Pancreas (tissue), 10 donors: ENCODE data around the gene TRAPPC6A. TPM values are rescaled to one million over a fixed set of nuclear protein-coding genes. Genes with fewer than 3 reads are reported as not detected.
A peak's percentile ranks its signal among the peaks of the same experiment; 100 is the strongest.

ENCODE experiments used
- ATAC-seq, 4 donors: fragments of 200-7000 bp; cut with Tn5 transposase; one replicate each; pipeline versions ENCODE4 v1.8.0 to v1.9.1; 2020; ENCODE audit warnings: mild to moderate bottlenecking in 4 of 4, moderate library complexity in 4 of 4
- DNase-seq, 6 donors: peaks; one replicate each; pipeline ENCODE4 v3.0.0-alpha.2; 2020
- FAIRE-seq: peaks from 2 replicates; lab custom pipeline; 2012; peaks lifted over from hg19 to GRCh38; lab: Jason Lieb, UNC
- H3K27ac ChIP-seq, 4 donors: fragments of 200-600 bp; sonication (generic); 1 replicate in 3 of 4; 2 replicates in 1 of 4; pipeline versions ENCODE4 v1.5.0 to v1.8.0; 2020
- H3K27me3 ChIP-seq, 4 donors: fragments of 200-600 bp; one replicate each; pipeline ENCODE4 v1.8.0; 2021
- H3K36me3 ChIP-seq, 3 donors: fragments of 200-600 bp; sonication (generic) in 1 of 3; one replicate each; pipeline versions ENCODE4 v1.5.0 to v1.8.0; 2020 to 2021
- H3K4me1 ChIP-seq, 3 donors: fragments of 200-600 bp; one replicate each; pipeline ENCODE4 v1.8.0; 2021
- H3K4me3 ChIP-seq, 4 donors: fragments of 200-600 bp; sonication (generic) in 2 of 4; one replicate each; pipeline versions ENCODE4 v1.5.0 to v1.8.0; 2020 to 2021
- H3K9me3 ChIP-seq, 4 donors: fragments of 200-600 bp; one replicate each; pipeline ENCODE4 v1.8.0; 2021
- WGBS, 2 donors: extraction: QIAGEN DNeasy Blood & Tissue Kit; methylation state at CpG; one replicate each; pipeline ENCODE4 v1.1.7; 2013; 5-methylcytosine and 5-hydroxymethylcytosine counted together
- intact Hi-C, 3 donors: fragments of 100-400 bp; cut with DNase I; formaldehyde crosslinking; loops; one replicate each; pipeline versions ENCODE4 v1.11.1 to v1.14.2; 2022
- polyA plus RNA-seq, 2 donors: library from polyadenylated mRNA; stranded (reverse); fragments of 200-250 nt; gene quantifications; one replicate each; pipeline ENCODE4 v1.2.3, GENCODE V29; 2013
- total RNA-seq, 6 donors: library from RNA; stranded (reverse); fragmentation: NEBNext Ultra II Directional in 4 of 6; extraction: Animal tissue kit (Norgen Biotek cat#: 25700) in 4 of 6; gene quantifications; one replicate each; pipeline versions ENCODE4 v1.2.1 to v1.2.4, GENCODE V29; 2021 to 2023
- TF ChIP-seq, protein P1 (sequence below), 4 donors: fragments of 200-600 bp; sonication (generic) in 3 of 4; IDR thresholded peaks; one replicate each; pipeline versions ENCODE4 v1.5.0 to v1.8.0; 2021; ENCODE audit warnings: antibody characterized with exemption in 4 of 4
- donor health status: healthy with polysubstance abuse.
- donor health status: DM: no; HTN: no; CAD: no; lungs with moderate emphysema.
- donor health status: DM: no; HTN: no; CAD: no.
- donor health status: control.
- donor health status: control.
- donor health status: Bipolar disorder and iron deficiency.
- donor health status: DM: yes; HTN: yes; CAD: no.
- donor health status: DM: no; HTN: no; CAD: no.
- donor health status: DM: no; HTN: no; CAD: no.
- donor health status: DM: yes; HTN: yes; CAD: no.

TRAPPC6A gene
- total and polyA plus RNA-seq, 8 donors = 9.7 to 37.9 (median 14.1) TPM

GRCh38 chr19:45184115-45184514, 6.1 kb upstream of the TRAPPC6A start:
- DNase-seq = no peak
- H3K27me3 ChIP-seq = no peaks in the 10 kb centered on the region
- 94 to 100% methylated on average over 5 of the region's 5 CpGs for WGBS, 2 donors
- H3K27ac ChIP-seq = no peak overlapping the region
- ATAC-seq = no peak
- H3K4me3 ChIP-seq = no peak overlapping the region
- H3K4me1 ChIP-seq = peaks cover 5 to 16% (median 12%) of the 10 kb centered on the region in 3 donors
- FAIRE-seq = no peak
- TF ChIP-seq, protein P1, sequence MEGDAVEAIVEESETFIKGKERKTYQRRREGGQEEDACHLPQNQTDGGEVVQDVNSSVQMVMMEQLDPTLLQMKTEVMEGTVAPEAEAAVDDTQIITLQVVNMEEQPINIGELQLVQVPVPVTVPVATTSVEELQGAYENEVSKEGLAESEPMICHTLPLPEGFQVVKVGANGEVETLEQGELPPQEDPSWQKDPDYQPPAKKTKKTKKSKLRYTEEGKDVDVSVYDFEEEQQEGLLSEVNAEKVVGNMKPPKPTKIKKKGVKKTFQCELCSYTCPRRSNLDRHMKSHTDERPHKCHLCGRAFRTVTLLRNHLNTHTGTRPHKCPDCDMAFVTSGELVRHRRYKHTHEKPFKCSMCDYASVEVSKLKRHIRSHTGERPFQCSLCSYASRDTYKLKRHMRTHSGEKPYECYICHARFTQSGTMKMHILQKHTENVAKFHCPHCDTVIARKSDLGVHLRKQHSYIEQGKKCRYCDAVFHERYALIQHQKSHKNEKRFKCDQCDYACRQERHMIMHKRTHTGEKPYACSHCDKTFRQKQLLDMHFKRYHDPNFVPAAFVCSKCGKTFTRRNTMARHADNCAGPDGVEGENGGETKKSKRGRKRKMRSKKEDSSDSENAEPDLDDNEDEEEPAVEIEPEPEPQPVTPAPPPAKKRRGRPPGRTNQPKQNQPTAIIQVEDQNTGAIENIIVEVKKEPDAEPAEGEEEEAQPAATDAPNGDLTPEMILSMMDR (IDR thresholded peaks at IDR 0.05) = no peak
- no peaks in the 10 kb centered on the region for H3K36me3 ChIP-seq
- H3K9me3 ChIP-seq = no peaks in the 10 kb centered on the region
- intact Hi-C loops = no loop called here

DNA sequence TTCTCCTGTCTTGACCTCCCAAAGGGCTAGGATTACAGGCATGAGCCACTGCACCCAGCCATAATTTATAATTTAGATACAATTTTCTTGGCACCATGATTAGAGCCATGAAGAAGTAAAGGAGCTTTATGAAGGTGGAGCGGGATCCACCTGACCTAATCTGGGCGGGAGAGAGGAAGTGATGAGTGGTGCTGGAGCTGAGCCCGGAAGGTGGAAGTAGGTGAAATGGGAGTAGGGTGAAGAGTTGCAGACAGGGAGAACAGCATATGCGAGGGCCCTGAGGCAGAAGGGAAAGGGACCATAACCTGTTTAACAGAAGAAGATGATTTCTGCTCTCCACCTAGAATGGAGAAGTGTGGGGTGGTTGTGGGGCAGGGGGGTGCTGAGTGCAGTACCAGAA, 4.7 kb upstream of the TRAPPC6A start:
- Histone ChIP-seq H3K36me3 (no peaks in the 10 kb centered on the region), H3K27me3 (no peaks in the 10 kb centered on the region), H3K4me3 (no peak overlapping the region), H3K9me3 (no peaks in the 10 kb centered on the region), H3K27ac (no peak overlapping the region), H3K4me1 (peaks cover 5 to 16% (median 12%) of the 10 kb centered on the region in 3 donors)
- no peak for FAIRE-seq
- WGBS, 2 donors = 90 to 91% methylated on average over 4 of the region's 4 CpGs
- TF ChIP-seq, protein P1 (IDR thresholded peaks at IDR 0.05) = no peak
- no peak for ATAC-seq
- intact Hi-C loops = no loop called here
- no peak for DNase-seq

- Histone ChIP-seq H3K36me3 (no peaks in the 10 kb centered on the region), H3K4me3 (no peak overlapping the region), H3K27me3 (no peaks in the 10 kb centered on the region), H3K9me3 (no peaks in the 10 kb centered on the region), H3K4me1 (peaks cover 5 to 16% (median 15%) of the 10 kb centered on the region in 3 donors), H3K27ac (no peak overlapping the region)
- no peak for FAIRE-seq
- WGBS, 2 donors = 79 to 88% methylated on average over 7 of the region's 7 CpGs
- ATAC-seq = no peak
- peak in 1 of 6 donors; percentile 13 for DNase-seq
- TF ChIP-seq, protein P1 (IDR thresholded peaks at IDR 0.05) = no peak
- intact Hi-C loops = no loop called here
Observed at GRCh38 chr19:45180936-45181335, 2.9 kb upstream of the TRAPPC6A start.

GRCh38 chr19:45179892-45180370, 1.9 kb upstream of the TRAPPC6A start:
- WGBS, 2 donors = 44 to 50% methylated on average over 9 of the region's 9 CpGs
- ATAC-seq (no peak), FAIRE-seq (no peak), DNase-seq (no peak)
- peaks cover 5 to 16% (median 15%) of the 10 kb centered on the region in 3 donors for H3K4me1 ChIP-seq
- TF ChIP-seq, protein P1 (IDR thresholded peaks at IDR 0.05) = no peak
- intact Hi-C loops = no loop called here
- no peaks in the 10 kb centered on the region for H3K36me3 ChIP-seq
- peak overlapping the region; percentile 70 to 88 (median 83) for H3K27ac ChIP-seq
- peak overlapping the region; percentile 58 to 90 (median 68) for H3K4me3 ChIP-seq
- H3K9me3 ChIP-seq = no peaks in the 10 kb centered on the region
- no peaks in the 10 kb centered on the region for H3K27me3 ChIP-seq
